Chondrocyte (in vitro differentiated cells): ENCODE data around the gene BRF1. TPM values are rescaled to one million over a fixed set of nuclear protein-coding genes. Genes with fewer than 3 reads are reported as not detected.

ENCODE experiments used
- DNase-seq: peaks from one replicate; pipeline ENCODE4 v3.0.0; 2021; ENCODE audit warnings: mixed read lengths, low spot score
- H3K27ac Mint-ChIP-seq: one replicate; pipeline ENCODE4 v1.8.0; 2021; ENCODE audit warnings: mild to moderate bottlenecking, moderate library complexity, mixed read lengths; ENCODE audit not compliant: unreplicated experiment
- H3K27me3 Mint-ChIP-seq: 2 replicates; pipeline ENCODE4 v1.8.0; 2021; ENCODE audit warnings: low read depth, mixed read lengths
- H3K36me3 Mint-ChIP-seq: 2 replicates; pipeline ENCODE4 v1.8.0; 2021; ENCODE audit warnings: low read depth, mixed read lengths
- H3K4me1 Mint-ChIP-seq: 2 replicates; pipeline ENCODE4 v1.8.0; 2021; ENCODE audit warnings: low read depth, mild to moderate bottlenecking, mixed read lengths
- H3K4me3 Mint-ChIP-seq: one replicate; pipeline ENCODE4 v1.8.0; 2021; ENCODE audit warnings: mild to moderate bottlenecking, moderate library complexity, mixed read lengths; ENCODE audit not compliant: unreplicated experiment
- H3K9me3 Mint-ChIP-seq: 2 replicates; pipeline ENCODE4 v1.8.0; 2021; ENCODE audit warnings: low read depth, mixed read lengths
- CTCF ChIP-seq: fragments of 200-600 bp; sonication (generic); IDR thresholded peaks from 2 replicates; pipeline ENCODE4 v1.5.0; 2021; ENCODE audit warnings: antibody characterized with exemption, mild to moderate bottlenecking, moderate library complexity
- total RNA-seq: library from RNA; stranded (reverse); gene quantifications from 3 replicates; pipeline ENCODE4 v1.2.1, GENCODE V29; 2021

Gene BRF1
- total RNA-seq, 1 donor from 2014 or later, result 26.1 TPM

- Mint-ChIP-seq H3K9me3 (no peaks in the 10 kb centered on the region), H3K27ac (no peak overlapping the region), H3K27me3 (no peaks in the 10 kb centered on the region), H3K36me3 (peaks cover 11% of the 10 kb centered on the region), H3K4me1 (no peaks in the 10 kb centered on the region), H3K4me3 (no peak overlapping the region)
- no peak for DNase-seq
- no peak for TF ChIP-seq CTCF
Observed at GRCh38 chr14:105224845-105225570, 75.8 kb downstream of the BRF1 start.

- no peaks in the 10 kb centered on the region for H3K27me3 Mint-ChIP-seq
- H3K27ac Mint-ChIP-seq, result no peak overlapping the region
- H3K4me3 Mint-ChIP-seq, result no peak overlapping the region
- H3K9me3 Mint-ChIP-seq, result no peaks in the 10 kb centered on the region
- no peak for DNase-seq
- TF ChIP-seq CTCF, result no peak
- peaks cover 11% of the 10 kb centered on the region for H3K36me3 Mint-ChIP-seq
- H3K4me1 Mint-ChIP-seq, result no peaks in the 10 kb centered on the region
Observed at GRCh38 chr14:105223770-105224544, 76.8 kb downstream of the BRF1 start.

GRCh38 chr14:105223260-105223659 lies 77.5 kb downstream of the BRF1 start:
- no peak for TF ChIP-seq CTCF
- Mint-ChIP-seq H3K4me1 (no peaks in the 10 kb centered on the region), H3K36me3 (peaks cover 14% of the 10 kb centered on the region), H3K27ac (no peak overlapping the region), H3K27me3 (no peaks in the 10 kb centered on the region), H3K9me3 (no peaks in the 10 kb centered on the region), H3K4me3 (no peak overlapping the region)
- no peak for DNase-seq

- no peaks in the 10 kb centered on the region for H3K4me1 Mint-ChIP-seq
- no peak for DNase-seq
- H3K4me3 Mint-ChIP-seq, result no peak overlapping the region
- no peak overlapping the region for H3K27ac Mint-ChIP-seq
- peaks cover 16% of the 10 kb centered on the region for H3K36me3 Mint-ChIP-seq
- TF ChIP-seq CTCF, result no peak
- H3K9me3 Mint-ChIP-seq, result no peaks in the 10 kb centered on the region
- H3K27me3 Mint-ChIP-seq, result no peaks in the 10 kb centered on the region
Observed at GRCh38 chr14:105221598-105222178, 79.1 kb downstream of the BRF1 start.
